Measurements from ENCODE around the gene MYOM1.
"Not testable (repeated sequence)": the region's sequence is repeated elsewhere in the genome, so short reads cannot be mapped to it uniquely, and the experiment has no call there.

MYOM1 gene

DNA sequence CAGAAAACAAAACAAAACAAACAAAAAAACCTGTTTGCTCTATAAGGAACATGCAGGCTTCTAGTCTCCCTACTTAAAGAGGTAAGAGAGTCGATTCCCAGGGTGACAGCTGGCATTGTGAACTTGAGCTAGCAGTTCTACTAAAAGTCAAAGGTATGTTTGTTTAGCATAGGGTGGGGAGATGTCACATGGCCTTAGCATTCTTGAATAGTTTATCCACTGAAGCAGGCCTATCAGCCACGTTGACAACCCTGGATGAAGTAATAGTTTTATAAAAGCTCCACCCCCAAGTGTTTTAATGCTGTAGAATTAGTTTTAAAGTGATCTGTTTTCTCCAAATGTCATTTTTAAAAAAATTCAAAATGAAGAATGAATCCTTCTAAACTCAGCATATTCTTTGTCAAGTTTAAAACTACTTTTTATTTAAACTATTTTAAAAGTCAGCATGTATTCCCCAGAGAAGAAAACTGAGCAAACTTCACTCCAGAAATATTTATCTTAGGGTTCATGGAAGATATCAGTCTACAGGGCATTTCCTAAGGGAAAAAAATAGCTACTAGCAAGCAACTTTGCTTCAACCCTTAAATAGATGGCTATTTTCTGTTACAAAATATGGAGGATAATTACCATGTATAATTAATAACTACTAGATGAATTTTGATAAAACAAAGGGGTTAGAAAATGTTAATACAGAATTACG is 1.7 kb downstream of the MYOM1 start:
- no peak for DNase-seq

DNA sequence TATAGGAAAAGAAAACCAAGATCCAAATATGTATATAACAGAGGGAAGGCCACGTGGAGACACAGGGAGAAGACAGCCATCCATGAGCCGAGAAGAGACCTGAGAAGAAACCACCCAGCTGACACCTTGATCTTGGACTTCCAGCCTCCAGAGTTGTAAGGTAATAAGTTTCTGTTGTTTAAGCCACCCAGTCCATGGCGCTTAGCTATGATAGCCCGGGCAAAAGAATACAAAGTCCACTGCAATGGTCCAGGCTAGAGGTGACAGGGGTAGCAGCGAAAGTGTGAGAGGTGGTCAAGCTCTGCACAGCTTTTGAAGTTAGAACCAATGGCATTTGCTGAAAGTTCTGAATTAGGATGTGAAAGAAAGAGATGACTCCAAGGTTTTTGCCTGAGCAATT is 2.8 kb downstream of the MYOM1 start:
- no peak for DNase-seq

DNA sequence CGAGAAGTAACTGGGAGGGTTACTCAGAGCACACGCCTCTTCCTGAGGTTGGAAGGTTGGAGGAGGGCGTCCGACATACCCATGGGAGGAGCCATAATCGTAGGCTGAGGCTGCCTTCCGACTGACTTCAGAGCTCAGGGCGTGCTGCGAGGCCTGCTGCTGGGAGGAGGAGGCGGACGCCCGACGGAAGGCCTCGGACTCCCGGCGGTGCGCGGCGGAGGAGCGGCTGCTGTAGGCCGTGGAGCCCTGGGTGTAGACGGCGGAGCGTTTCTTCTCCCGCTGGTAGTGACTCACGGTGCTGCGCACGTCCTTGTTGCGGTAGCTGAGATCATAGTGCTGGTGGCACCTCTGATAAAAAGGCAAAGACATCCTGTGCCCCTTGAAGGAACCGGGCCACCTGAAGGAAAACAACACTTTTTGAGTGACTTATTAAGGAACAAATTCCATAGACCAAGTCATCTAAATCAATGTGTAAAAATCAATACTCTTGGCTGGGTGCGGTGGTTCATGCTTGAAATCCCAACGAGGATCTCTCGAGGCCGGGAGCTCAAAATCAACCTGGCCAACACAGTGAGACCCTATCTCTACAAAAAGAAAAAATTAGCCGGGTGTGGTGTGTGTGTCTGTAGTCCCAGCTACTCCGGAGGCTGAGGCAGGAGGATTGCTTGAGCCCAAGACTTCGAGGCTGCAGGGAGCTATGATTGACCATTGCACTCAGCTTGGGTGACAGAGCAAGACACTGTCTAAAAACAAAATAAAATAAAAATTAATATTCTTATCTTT is 4.7 kb downstream of the MYOM1 start:
- no peak for DNase-seq

DNA sequence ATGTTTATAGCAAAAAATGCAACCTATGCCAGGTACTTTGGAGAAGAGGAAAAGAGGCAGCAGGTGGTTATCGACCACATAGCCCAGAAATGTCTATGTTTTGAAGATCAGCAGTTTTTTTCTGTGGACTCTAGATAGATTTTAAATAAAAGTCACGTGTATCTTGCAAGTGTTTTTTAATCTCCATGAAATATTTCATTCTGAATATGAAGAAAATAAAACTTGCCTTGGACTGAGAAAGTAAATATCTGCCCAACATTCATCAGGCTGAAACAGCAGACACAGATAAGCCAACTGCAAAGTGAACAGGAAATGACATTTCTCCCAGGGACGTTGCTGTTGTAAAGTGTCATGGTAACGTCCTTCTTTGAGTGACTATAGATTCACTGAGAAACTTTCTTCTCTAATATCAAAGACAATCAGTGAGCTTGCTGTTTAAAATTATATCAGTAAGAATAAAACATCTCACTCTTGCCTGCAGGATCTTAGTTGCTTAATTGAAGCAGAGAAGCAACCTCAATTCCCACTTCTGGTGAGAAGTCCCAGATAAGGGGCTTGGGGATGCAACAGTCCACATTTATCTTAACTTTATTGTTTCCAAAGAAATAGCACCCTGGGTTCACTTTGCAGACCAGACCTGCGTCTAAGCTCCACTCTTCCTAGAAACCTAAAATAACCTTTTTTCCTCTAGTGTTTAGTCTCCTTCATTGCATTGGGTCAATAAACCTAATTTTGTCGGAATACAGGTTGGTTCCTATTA is 6.3 kb downstream of the MYOM1 start:
- DNase-seq = no peak

DNA sequence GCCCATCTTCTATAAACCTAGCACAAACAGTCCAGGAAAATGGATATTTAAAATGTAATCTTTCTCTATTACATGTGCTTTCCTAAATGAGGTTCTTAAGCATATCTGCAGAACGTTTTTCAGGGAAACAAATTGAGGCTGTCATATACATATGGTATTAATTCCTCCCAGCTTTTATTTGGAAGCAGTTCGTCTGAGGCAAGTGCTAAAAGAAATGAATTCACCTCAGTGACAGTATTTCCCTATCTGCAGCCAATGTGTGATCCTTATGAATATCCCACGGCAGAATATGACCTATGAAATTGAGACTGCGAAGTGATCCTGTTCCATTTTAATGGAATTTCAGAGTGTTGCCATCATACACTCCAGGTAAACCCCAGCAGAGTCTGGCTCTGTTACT is 7.1 kb downstream of the MYOM1 start:
- DNase-seq = no peak

DNA sequence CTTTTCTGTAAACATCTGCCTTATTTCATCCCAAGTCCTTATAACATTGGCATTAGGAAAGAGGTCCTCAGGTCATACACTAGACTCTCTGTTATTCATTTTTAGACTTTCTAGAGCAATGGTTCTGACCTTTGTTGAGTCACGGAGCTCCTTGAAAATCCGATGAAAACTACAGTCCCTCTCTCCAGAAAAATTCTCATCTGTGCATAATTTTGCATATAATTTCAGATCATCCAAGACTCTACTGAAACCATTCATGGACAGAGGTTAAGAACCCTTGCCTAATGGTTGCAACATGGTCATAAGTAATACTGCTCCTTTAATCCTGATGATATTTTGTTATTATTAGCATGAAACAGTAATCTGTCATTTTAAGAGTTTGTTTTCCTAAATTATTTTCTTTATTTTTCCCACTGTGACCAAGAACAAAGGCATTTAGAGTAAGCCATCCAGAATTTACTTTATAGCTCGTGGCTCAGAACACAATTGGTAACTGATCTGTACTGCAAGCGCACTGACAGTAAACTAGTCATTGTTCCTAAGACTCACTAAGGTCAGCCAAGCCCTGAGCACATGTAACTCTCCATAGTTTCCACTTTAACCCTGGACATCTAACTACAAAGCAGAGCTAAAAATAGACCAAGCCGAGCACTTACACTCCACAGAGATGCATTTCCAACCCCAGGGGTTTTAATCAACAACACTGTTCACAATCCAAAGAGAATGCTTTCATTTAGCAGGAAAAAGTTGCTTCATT is 8.4 kb downstream of the MYOM1 start:
- no peak for DNase-seq

DNA sequence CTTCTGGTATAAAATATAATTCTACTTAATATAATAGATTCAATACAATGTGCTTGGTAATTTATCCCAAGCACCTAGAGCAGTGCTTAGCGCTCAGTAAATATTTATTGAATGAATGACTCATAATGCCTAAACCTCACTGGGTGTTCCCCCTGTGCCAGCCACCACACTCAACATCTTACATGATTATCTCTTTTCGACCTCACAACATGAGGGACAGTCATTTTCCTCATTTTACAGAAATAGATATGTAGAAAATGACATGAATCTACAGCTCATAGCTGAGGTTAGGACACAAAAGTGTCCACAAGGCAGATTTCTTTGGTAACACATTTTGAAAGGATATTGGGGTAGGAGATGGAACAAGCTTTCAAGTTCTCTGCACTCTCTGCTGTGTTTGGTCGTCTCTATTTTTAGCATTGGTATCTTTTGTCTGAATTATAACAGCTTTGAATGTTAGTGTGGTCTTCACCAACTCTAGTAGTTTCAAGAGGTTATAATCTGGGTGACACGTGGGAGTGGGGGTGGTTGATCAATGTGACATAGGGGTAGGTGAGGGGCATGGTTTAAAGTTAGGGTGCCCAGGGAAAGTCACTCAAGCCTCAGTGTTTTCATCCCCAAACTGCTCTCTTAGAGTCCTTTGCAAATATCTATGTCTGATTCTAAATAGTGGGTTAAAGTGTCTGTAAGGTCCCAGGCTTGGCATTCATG is 9.8 kb downstream of the MYOM1 start:
- DNase-seq = no peak

DNA sequence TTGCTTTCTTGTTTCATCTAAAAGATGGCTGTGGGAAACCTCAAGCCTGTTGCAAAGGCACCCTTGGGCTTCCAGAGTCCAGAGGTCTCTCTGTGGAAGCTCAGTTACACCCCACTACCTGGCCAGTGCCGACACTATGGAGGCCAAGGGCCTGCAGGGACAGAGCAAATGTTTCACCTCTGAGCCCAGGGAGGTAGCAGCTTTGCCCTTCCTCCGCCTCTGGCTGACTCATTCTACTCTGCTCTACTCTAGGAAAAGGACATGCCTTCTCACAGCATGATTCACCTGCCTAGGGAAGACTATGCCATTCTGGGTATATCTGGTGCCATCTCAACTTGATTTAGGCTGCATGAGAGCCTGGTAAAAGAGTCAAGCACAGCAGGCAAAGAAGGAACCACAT is 12.2 kb downstream of the MYOM1 start:
- DNase-seq = no peak

DNA sequence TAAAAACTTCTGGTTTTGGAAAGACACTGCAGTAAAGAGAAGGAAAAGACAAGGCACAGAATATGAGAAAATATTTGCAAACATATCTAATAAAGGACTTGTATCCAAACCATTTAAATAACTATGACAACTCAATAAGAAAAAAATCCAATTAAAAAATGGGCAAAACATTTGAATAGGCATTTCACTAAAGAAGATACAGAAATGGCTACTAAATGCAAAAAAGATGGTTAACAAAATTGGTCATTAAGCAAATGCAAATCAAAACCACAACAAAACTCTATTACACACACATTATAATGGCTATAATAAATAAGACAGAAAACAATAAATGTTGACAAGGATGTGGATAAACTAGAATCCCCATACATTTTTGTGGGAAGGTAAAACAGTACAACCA is 14.5 kb downstream of the MYOM1 start:
- no peak for DNase-seq

DNA sequence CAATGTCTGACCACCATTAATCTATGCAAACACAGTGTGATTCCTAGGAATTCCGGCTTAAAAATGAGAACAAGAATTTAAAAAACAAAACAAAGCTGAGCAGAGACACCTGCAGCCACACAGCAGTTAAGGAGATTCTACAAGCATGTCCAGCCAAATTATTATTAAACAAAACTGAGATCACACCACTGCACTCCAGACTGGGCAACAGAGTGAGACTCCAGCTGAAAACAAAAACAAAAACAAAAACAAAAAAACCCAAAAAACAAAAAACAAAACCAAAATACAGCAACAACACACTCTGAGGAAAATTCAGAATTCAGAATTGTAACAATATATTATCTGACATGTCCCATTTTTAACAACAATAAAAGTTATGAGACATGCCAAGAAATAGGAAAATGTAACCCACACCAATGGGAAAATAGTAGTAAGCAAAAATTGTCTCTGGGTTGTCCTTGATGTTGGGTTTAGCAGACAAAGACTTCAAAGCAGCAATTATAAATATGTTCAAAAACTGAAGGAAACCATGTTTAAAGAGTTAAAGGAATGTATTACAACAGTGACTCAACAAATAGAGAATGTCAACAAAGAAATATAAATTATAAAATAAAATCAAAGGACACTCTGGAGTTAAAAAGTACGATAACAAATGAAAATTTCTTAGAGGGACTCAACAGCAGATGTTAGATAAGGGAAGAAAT is 19.7 kb downstream of the MYOM1 start:
- DNase-seq = no peak

DNA sequence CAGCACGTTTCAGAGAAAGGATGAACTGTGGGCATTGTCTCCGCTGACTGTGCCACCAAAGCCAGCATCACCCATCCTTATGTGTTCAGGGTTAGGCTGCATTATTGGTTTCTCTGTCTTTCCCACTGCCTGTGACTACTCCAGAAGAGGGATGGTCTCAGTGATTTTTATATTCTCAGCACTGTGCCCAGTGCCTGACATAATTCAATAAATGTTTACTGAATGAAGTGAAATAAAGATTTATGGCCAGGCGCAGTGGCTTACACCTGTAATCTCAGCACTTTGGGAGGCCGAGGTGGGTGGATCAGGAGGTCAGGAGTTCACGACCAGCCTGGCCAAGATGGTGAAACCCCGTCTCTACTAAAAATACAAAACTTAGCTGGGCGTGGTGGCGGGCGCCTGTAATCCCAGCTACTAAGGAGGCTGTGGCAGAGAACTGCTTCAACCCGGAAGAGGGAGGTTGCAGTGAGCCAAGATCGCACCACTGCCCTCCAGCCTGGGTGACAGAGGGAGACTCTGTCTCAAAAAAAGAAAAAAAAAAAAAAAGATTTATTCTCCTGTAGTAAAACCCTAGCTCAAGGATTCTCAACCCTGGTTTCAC is 21.4 kb downstream of the MYOM1 start:
- DNase-seq = not testable (repeated sequence)

DNA sequence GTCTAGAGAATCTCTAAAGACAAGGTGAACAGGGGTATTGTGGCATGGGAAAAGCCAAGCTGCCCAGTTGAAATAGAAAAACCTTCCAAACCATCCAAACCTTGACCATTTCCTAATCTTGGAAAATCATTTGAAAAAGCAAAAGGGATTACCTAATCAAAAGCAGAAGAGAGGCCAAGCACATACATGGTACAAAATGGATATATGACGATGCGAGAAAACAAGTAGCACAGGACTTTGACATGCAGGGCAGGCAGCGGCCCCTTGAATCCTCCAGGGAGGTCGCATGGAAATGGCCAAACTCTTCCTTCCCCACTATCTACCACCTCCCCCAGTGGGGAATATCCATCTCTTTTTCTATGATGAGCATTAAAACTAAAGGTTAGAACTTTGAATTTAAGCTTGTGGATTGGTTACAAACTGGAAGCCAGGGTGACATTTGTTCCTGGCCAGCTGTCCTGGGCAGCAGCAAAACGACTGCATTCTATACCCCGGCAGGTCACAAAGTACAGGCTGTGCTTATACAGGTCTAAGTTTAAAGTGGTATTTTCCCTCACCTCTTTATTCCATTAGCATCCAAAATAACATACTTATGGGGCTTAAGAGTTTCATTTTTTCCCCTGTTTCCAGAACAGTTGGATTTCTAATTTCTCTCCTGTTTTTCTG is 24.7 kb downstream of the MYOM1 start:
- no peak for DNase-seq

DNA sequence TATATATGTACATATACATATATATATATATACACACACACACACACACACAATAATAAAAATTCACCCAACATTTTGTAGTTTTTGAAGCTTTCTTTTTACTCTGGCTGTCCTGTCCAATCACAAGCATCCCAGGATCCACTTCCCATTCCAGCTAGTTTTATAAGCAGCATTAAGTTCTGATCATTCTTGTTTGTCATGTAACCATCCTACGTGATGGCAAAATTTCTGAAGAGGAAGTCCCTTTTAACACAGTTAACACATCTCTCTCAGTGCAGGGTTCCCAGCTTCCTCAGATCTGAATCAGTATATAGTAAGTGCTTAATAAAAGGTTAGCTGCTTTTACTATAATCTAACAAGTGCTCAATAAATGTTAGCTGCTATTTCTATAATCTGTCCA is 26.4 kb downstream of the MYOM1 start:
- no peak for DNase-seq

DNA sequence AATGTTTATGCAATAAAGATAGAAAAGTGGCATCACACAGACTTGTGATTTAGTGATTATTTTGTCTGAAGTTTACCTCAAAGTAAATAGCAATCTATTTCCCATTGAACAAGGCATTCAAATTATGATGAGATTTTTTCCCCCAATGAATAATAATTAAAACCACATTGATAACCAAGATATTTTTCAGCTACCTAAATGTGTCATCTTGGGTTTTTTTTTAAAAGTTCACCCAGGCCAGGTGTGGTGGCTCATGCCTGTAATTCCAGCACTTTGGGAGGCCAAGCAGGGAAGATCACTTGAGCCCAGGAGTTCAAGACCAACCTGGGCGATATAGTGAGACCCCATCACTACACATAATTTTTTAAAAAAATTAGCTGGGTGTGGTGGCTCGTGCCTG is 27.0 kb downstream of the MYOM1 start:
- no peak for DNase-seq

DNA sequence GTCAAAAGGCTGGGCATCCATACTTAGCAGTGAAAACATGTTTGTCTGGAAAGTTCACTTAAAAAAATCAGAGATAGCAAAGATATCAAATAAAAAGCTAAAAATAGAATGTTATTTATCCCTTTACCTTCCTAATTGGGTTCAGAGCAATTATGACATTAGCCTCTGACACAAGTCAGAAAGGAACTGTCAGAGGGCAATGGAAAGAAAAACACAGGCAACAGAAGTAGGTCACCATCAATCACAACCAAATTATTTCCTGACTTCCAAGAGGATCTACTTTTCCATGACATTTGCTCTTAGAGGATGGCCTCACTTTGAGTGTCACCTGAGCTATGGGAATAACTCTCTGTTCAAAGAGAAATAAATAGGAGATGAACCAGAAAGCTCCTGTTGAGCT is 27.5 kb downstream of the MYOM1 start:
- DNase-seq = no peak

DNA sequence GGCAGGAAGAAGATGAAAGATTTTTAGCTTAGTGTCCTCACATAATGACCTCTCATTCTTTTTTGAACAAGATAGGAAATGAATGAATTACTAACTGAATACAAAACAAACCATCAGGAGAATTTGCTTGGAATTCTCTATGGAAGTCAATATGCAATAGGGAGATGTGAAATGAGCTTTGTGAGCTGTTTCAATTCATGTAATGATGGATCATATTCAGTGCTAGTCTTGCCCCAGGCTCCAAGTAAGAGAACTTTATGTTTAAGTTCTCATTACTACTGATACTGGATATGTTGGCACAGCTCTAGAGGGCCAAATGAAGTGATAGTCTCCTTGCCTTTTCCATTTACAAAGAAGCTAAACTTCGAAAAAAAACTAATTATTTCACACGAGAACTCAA is 29.2 kb downstream of the MYOM1 start:
- DNase-seq = no peak

DNA sequence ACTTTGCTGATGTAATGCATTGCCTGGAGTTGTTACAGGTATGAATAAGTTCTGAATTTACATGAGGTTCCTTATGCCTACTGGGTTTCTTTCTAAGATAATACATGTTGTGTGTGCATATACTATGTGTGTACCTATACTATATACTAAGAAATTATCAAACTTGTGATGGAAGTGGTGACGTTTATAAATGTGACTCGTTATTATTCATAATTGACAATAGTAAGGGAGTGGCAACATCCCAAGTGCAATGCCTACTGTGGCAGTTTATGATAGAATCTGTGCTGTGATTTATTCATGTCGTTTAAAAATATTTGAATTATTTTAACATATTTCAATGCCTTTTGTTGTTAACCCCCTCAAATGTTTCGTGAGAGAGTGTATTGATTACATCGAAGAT is 29.9 kb downstream of the MYOM1 start:
- no peak for DNase-seq

DNA sequence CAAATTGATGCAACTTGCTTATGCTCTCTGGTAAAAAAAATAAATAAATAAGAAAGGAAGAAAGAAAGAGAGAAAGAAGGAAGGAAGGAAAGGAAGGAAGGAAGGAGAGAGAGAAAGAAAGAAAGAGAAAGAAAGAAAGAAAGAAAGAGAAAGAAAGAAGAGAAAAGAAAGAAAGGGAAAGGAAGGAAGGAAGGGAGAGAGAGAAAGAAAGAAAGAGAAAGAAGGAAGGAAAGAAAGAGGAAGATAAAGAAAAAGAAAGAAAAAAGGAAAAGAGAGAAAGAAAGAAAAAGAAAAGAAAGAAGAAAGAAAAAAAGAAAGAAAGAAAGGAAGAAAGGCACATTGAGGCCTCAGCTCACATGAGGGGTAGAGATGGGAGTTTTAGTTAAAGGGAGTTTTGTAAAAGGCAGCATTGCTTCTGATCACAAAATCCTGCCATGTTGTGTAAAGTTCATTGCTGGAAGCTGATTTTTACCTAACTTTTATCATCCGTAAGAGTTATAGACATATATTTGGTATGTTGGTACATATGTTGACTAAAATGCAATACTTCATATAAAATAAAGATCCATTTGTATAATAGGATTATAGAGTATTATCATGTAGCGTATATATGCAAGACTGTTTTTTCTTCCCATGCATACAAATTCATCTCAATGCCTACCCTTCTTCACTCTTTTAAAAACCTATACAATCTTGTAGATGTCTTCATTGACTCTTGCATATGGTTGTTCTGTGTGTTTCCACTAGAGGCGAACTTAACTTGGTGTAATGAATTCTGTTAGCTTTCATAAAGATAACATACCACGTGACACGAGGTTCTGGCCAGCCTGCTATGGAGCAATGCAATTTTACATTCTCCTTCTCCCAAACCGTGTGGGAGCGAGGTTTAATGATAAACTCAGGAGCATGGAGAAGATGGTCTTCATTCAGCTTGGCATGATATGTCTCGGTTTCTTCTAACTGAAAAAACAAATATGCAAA is 32.8 kb downstream of the MYOM1 start:
- no peak for DNase-seq

DNA sequence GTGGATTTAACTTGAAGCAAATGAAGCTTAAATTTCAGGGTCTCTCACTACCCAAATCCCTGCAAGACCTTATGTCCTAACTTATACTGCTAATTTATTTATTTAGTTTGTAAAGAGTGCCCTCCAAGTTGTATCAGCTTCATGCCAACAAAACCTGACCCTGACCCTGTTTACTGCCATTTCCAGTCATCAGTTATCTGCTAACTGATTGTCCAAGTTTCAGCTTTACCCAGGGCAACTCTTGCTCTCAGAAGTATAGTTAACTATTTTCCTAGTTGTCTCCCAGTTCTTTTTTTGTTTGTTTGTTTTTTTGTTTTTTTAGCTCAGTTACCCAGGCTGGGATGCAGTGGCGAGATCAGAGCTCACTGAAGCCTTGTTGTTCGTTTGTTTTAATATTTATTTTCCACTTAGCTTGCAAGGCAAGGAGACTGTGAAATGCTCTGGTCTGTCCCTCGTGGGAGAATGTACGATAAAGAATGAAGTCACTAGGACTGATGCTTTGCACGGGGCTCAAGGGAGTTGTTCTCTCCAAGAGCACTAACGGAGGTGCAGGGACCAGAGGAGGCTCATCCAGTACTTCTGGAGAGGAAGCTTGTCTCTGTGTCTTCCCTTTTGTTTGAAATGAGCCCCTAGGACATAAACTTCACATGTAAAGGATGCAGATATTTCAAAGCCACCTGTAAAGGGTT is 35.3 kb downstream of the MYOM1 start:
- no peak for DNase-seq
